HEK293 (cell line): ENCODE results near the gene GALNT2.

Source experiments
- CTCF ChIA-PET: fragments of 350-600 bp; formaldehyde crosslinking; extraction: SDS; loops from one replicate; lab custom pipeline; 2021; ENCODE audit warnings: antibody characterized with exemption; lab: Yijun Ruan, JAX
- POLR2A ChIA-PET: fragments of 300-600 bp; formaldehyde crosslinking; extraction: SDS; loops from one replicate; lab custom pipeline; 2020; ENCODE audit warnings: antibody characterized with exemption, inconsistent platforms; lab: Yijun Ruan, JAX
- H3K27ac ChIP-seq: fragments of 200-500 bp; sonication (Bioruptor generic); 2 replicates; pipeline ENCODE4 v1.5.1; 2014; ENCODE audit warnings: low read depth, low read length, control low read depth, inconsistent platforms; ENCODE audit errors: extremely low read depth
- H3K36me3 ChIP-seq, 2 experiments: fragments of 200-500 bp in 1 of 2; sonication (Bioruptor generic) in 1 of 2; 1 replicate in 1 of 2; 2 replicates in 1 of 2; pipeline ENCODE4 v1.5.1; 2014 to 2017; ENCODE audit warnings: inconsistent platforms in 2 of 2, low read length in 2 of 2; ENCODE audit not compliant: control insufficient read depth in 2 of 2, insufficient read depth in 1 of 2
- H3K4me1 ChIP-seq: fragments of 200-500 bp; sonication (Bioruptor generic); 2 replicates; pipeline ENCODE4 v1.5.1; 2014; ENCODE audit warnings: mild to moderate bottlenecking, low read length, inconsistent platforms; ENCODE audit not compliant: control insufficient read depth, insufficient read depth
- H3K4me3 ChIP-seq: 2 replicates; pipeline ENCODE4 v1.5.1; 2011; ENCODE audit warnings: low read depth, mild to moderate bottlenecking, control low read depth, low read length, moderate library complexity
- H3K9me3 ChIP-seq: fragments of 200-500 bp; sonication (Bioruptor generic); 2 replicates; pipeline ENCODE4 v1.5.1; 2014; ENCODE audit warnings: low read depth, low read length, inconsistent platforms; ENCODE audit not compliant: control insufficient read depth, insufficient read depth
- GLIS2 ChIP-seq: fragments of 450-650 bp; formaldehyde crosslinking; IDR thresholded peaks from 2 replicates; pipeline ENCODE4 v1.5.1; 2016; ENCODE audit warnings: missing biosample characterization, missing genetic modification characterization
- KLF7 ChIP-seq: fragments of 450-650 bp; formaldehyde crosslinking; IDR thresholded peaks from 2 replicates; pipeline ENCODE4 v1.5.1; 2016; ENCODE audit warnings: missing biosample characterization, missing genetic modification characterization, borderline replicate concordance
- PRDM10 ChIP-seq: fragments of 450-650 bp; formaldehyde crosslinking; IDR thresholded peaks from 2 replicates; pipeline ENCODE4 v1.5.1; 2016; ENCODE audit warnings: missing biosample characterization, missing genetic modification characterization
- PRDM4 ChIP-seq: fragments of 450-650 bp; formaldehyde crosslinking; IDR thresholded peaks from 2 replicates; pipeline ENCODE4 v1.5.1; 2017; ENCODE audit warnings: missing biosample characterization, missing genetic modification characterization
- REST ChIP-seq: fragments of 450-650 bp; formaldehyde crosslinking; IDR thresholded peaks from 2 replicates; pipeline ENCODE4 v1.5.1; 2016; ENCODE audit warnings: missing biosample characterization, missing genetic modification characterization
- SCRT1 ChIP-seq: fragments of 450-650 bp; formaldehyde crosslinking; IDR thresholded peaks from 2 replicates; pipeline ENCODE4 v1.5.1; 2016; ENCODE audit warnings: missing biosample characterization, missing genetic modification characterization, borderline replicate concordance
- ZNF10 ChIP-seq: fragments of 450-650 bp; formaldehyde crosslinking; IDR thresholded peaks from 2 replicates; pipeline ENCODE4 v1.5.1; 2017; ENCODE audit warnings: missing biosample characterization, missing genetic modification characterization
- ZNF19 ChIP-seq: fragments of 450-650 bp; formaldehyde crosslinking; IDR thresholded peaks from 2 replicates; pipeline ENCODE4; 2016; ENCODE audit warnings: missing biosample characterization, missing genetic modification characterization, low read depth
- ZNF23 ChIP-seq: fragments of 450-650 bp; formaldehyde crosslinking; IDR thresholded peaks from 2 replicates; pipeline ENCODE4 v1.5.1; 2016; ENCODE audit warnings: missing biosample characterization, missing genetic modification characterization, borderline replicate concordance
- ZNF266 ChIP-seq: fragments of 450-650 bp; formaldehyde crosslinking; IDR thresholded peaks from 2 replicates; pipeline ENCODE4 v1.5.1; 2016; ENCODE audit warnings: missing biosample characterization, missing genetic modification characterization, low read depth
- ZNF302 ChIP-seq: fragments of 450-650 bp; formaldehyde crosslinking; IDR thresholded peaks from 2 replicates; pipeline ENCODE4 v1.5.1; 2016; ENCODE audit warnings: missing biosample characterization, missing genetic modification characterization, low read depth
- ZNF354C ChIP-seq: fragments of 450-650 bp; formaldehyde crosslinking; IDR thresholded peaks from 2 replicates; pipeline ENCODE4 v1.5.1; 2016; ENCODE audit warnings: missing biosample characterization, missing genetic modification characterization, low read depth, borderline replicate concordance
- ZNF404 ChIP-seq: fragments of 450-650 bp; formaldehyde crosslinking; IDR thresholded peaks from 2 replicates; pipeline ENCODE4 v1.5.1; 2017; ENCODE audit warnings: missing biosample characterization, missing genetic modification characterization
- ZNF843 ChIP-seq: fragments of 450-650 bp; formaldehyde crosslinking; IDR thresholded peaks from 2 replicates; pipeline ENCODE4 v1.5.1; 2016; ENCODE audit warnings: missing biosample characterization, missing genetic modification characterization
- TF ChIP-seq, protein P1 (sequence below): fragments of 450-650 bp; formaldehyde crosslinking; IDR thresholded peaks from 2 replicates; pipeline ENCODE4 v1.5.1; 2016; ENCODE audit warnings: missing biosample characterization, missing genetic modification characterization
- TF ChIP-seq, protein P2 (sequence below): fragments of 450-650 bp; formaldehyde crosslinking; IDR thresholded peaks from 2 replicates; pipeline ENCODE4 v1.5.1; 2016; ENCODE audit warnings: missing biosample characterization, missing genetic modification characterization

GALNT2 gene

DNA sequence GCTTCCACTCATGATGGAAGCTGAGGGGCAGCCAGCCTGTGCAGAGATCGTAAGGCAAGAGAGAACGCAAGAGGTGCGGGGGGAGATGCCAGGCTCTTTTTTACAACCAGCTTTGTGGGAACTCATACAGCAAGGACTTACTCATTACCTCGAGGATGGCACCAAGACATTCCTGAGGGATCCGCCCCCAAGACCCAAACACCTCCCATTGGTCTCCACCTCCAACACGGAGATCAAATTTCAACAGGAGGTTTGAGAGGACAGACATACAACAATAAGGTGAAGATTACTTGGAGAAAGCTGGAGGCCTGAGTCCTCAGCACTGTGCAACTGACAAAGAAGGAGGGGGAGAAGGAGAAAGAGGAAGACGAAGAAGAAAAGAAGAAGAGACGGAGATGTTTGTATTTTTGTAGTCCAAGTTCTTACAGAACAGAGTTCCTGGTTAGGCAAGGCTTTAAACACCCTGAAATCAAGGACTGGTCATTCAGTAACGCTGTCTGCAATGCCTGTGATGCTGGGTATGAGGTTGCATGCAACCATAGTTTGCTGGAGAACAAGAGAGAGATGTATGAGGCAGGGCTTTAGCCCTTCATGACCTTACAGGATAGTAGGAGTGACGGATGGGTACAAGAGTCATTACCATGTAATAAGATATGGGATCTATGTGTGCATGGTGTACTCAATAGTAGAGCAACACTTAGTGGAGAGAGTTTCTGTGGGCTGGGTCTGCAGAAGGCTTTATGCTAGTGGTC is 19.7 kb upstream of the GALNT2 start:
- Histone ChIP-seq H3K36me3 (no peaks in the 10 kb centered on the region), H3K4me3 (no peak overlapping the region), H3K9me3 (no peaks in the 10 kb centered on the region), H3K4me1 (no peaks in the 10 kb centered on the region), H3K27ac (no peak overlapping the region)
- TF ChIP-seq ZNF10 (tag by site-specific recombination): 0 out of 2 replicates have a peak, but pooled peaks have one; percentile 13
- TF ChIP-seq PRDM10 (tag by site-specific recombination): peak; percentile 61; the same call in 1 of the 2 replicates
- TF ChIP-seq, protein P1, sequence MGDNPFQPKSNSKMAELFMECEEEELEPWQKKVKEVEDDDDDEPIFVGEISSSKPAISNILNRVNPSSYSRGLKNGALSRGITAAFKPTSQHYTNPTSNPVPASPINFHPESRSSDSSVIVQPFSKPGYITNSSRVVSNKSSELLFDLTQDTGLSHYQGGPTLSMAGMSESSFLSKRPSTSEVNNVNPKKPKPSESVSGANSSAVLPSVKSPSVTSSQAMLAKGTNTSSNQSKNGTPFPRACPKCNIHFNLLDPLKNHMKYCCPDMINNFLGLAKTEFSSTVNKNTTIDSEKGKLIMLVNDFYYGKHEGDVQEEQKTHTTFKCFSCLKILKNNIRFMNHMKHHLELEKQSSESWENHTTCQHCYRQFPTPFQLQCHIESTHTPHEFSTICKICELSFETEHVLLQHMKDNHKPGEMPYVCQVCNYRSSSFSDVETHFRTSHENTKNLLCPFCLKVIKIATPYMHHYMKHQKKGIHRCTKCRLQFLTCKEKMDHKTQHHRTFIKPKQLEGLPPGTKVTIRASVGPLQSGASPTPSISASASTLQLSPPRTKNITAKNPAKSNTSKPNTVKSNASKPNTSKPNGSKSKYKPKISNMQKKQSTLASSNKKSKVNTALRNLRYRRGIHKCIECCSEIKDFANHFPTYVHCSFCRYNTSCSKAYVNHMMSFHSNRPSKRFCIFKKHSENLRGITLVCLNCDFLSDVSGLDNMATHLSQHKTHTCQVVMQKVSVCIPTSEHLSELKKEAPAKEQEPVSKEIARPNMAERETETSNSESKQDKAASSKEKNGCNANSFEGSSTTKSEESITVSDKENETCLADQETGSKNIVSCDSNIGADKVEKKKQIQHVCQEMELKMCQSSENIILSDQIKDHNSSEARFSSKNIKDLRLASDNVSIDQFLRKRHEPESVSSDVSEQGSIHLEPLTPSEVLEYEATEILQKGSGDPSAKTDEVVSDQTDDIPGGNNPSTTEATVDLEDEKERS: no peak
- no peak for TF ChIP-seq ZNF19
- TF ChIP-seq ZNF354C (tag by site-specific recombination): no peak
- TF ChIP-seq ZNF302 (tag by site-specific recombination): no peak
- CTCF ChIA-PET: interaction anchor here (1.2 to 1.3 kb wide), 2 partner anchors 73 to 198 kb away, joined by 3 to 4 read pairs; no protein-coding TSS in a partner anchor
- POLR2A ChIA-PET: no interaction called here

GRCh38 chr1:230048322-230048721 is 18.7 kb upstream of the GALNT2 start:
- no peaks in the 10 kb centered on the region for H3K4me1 ChIP-seq
- ChIA-PET CTCF (no interaction called here), POLR2A (no interaction called here)
- no peaks in the 10 kb centered on the region for H3K36me3 ChIP-seq
- no peaks in the 10 kb centered on the region for H3K9me3 ChIP-seq
- H3K27ac ChIP-seq: no peak overlapping the region
- peak; percentile 95 for TF ChIP-seq ZNF266
- TF ChIP-seq, protein P2, sequence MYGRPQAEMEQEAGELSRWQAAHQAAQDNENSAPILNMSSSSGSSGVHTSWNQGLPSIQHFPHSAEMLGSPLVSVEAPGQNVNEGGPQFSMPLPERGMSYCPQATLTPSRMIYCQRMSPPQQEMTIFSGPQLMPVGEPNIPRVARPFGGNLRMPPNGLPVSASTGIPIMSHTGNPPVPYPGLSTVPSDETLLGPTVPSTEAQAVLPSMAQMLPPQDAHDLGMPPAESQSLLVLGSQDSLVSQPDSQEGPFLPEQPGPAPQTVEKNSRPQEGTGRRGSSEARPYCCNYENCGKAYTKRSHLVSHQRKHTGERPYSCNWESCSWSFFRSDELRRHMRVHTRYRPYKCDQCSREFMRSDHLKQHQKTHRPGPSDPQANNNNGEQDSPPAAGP (tag by site-specific recombination): no peak
- no peak overlapping the region for H3K4me3 ChIP-seq

DNA sequence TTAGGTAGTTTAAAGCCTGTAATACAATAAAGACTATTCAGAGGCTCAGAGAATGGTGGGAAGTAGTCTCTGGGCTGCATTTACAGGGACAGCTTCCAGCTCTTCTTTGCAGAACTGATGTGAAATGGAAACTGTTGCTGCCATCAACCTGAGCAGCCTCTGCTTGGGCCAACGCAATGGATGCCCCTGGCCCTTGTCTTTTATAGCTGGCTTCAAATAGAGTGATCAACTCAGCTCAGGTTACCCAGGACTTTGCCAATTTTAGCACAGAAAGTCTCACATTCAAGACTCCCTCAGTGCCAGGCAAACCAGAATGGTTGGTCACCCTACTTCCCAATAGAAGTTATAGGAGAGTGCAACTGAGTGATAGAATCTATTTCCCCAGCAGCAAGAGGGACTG is 18.1 kb upstream of the GALNT2 start:
- Histone ChIP-seq H3K9me3 (no peaks in the 10 kb centered on the region), H3K4me3 (no peak overlapping the region), H3K4me1 (no peaks in the 10 kb centered on the region), H3K27ac (no peak overlapping the region), H3K36me3 (no peaks in the 10 kb centered on the region)
- CTCF ChIA-PET: interaction anchor here (0.7 kb wide), 1 partner anchor 121 kb away, joined by 3 read pairs; no protein-coding TSS in a partner anchor
- POLR2A ChIA-PET: no interaction called here
- TF ChIP-seq GLIS2 (tag by site-specific recombination) (no peak), ZNF843 (tag by site-specific recombination) (no peak), REST (no peak), KLF7 (tag by site-specific recombination) (no peak), PRDM4 (no peak), ZNF404 (tag by site-specific recombination) (no peak), ZNF23 (tag by site-specific recombination) (no peak), SCRT1 (tag by site-specific recombination) (no peak)
